HPDE6-E6E7 (cell line): Measurements from ENCODE around the gene CBX4.

Experiments used
- DNase-seq: peaks from one replicate; pipeline ENCODE4 v3.0.0; 2011; ENCODE audit warnings: missing footprints; ENCODE audit errors: extremely low spot score

Gene CBX4

GRCh38 chr17:79841369-79842135 is 2.3 kb upstream of the CBX4 start:
- no peak for DNase-seq

DNA sequence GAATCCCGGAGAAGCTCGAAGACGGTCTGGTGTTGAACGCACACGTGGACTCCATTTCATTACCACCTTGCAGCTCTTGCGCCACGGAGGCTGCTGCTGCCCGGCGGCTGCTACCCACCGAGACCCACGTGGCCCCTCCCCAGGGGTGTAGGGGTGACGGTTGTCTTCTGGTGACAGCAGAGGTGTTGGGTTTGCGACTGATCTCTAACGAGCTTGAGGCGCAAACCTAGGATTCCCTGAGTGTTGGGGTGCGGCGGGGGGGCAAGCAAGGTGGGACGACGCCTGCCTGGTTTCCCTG is 1.7 kb upstream of the CBX4 start:
- no peak for DNase-seq

GRCh38 chr17:79840269-79840988 is 1.2 kb upstream of the CBX4 start:
- no peak for DNase-seq

DNA sequence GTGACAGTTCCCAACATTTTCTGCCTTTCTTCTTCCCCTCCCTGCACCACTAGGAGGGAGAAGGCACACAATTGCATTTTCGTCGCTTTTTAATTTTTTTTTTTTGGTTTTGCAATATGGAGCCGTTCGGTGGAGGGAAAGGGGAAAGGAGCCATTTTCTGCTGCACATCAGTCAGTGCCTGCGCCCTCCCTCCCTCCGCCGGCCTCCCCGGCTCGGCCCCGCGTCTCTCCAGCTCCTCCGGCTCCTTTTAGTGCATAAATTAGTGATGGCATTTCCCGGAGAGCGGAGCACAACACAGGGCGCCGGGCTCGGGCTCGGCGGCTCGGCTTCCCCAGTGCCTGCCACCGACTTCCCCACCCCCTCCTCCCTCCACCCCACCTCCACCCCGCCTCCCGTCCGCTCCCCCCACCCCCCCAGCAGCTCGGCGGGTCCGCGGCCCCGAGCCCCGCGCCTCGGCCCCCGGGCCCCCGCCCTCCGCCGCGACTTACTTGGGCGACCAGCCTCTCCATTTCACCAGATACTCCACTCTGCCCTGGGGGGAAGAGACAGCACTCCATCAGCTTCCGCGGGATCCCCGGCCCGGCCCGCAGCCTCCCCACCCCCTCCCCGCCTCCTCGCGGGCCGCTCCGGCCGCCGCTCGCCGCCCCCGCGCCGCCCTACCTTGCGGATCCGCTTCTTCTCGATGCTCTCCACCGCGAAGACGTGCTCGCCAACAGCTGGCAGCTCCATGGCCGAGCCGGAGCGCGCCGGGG is 542 bp downstream of the CBX4 start:
- no peak for DNase-seq

DNA sequence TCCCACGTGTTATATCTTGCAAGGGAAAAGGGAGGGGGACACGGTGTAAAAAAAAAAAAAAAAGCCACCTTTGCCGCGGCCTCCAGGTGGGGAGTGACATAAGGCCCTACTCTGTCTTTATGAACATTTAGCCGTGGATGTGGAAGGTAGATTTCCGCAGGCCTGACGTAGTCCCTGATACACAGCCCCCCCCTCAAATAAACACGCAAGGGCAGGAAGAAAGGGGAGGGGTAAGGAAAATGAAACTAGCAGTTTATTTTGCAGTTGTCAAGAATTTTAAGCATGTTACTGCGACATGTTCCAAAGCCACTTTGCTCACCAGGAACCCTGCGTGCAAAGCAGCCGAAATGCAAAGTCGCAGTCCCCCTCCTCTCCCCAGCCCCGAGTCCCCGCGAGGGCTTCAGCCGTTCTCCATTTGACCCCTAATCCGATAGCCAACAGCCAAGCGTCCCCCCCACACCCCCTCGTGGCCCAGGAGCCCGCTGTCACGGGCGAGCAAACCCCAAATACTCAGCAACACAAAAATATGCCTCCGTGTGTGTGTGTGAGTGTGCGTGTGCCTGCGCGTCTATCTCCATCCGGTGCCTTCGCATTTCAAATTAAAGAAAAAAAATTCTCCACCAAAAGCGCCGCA is 1.2 kb downstream of the CBX4 start:
- DNase-seq: no peak

- peak; percentile 70 for DNase-seq
These were observed 2.0 kb downstream of the CBX4 start for GRCh38 chr17:79836972-79837887.

DNA sequence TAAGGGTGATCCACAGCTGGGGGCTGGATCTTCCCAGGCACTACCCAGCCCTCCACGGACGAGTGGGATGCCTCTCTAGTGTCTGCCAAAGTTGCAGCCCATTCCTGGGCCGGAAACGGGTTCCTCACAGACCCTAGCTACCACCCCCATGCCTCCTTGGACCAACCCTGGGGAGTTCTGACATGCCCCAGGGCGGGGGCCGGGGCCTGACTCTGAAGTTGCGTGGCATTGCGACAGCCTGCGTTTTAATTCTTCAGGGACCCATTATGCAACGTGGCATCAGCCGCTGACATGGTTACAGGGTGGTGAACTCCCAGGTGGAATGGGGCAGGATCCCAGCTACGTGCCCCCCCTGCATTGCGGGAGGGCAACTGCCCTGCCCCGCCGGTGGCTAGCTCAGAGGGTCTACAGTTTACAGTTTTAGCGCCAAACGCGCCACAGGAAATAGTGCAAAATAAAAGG is 2.7 kb downstream of the CBX4 start:
- DNase-seq: no peak

DNA sequence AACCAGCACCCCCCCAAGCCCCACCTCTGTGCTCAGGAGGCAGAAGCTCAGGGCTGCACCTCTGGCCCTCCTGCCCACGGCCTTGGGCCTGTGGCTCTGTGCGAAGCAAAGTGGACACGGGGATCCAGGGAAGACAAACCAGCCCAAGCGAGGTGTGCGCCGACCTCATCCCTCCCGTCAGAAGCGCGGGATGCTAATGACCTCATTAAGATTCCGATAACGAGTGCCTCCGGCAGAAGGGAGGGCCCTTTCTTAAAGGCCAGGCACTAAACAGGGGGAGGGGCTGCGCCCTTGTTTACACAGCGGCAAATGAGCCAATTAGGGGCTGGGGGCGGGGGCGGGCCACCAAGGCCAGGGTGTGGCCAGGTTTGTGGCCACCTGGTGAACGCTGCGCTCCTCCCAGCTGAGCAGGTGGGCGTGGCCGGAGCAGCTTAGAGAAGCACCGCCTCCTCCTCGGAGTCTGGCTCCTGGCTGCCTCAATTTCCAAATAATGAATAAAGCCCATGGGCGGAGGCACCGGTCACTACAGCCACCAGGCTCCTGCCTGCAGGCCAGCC is 3.2 kb downstream of the CBX4 start:
- no peak for DNase-seq

- DNase-seq: no peak
These were observed 3.8 kb downstream of the CBX4 start for GRCh38 chr17:79835470-79835899.

GRCh38 chr17:79834565-79835469 is 4.4 kb downstream of the CBX4 start:
- DNase-seq: no peak

DNA sequence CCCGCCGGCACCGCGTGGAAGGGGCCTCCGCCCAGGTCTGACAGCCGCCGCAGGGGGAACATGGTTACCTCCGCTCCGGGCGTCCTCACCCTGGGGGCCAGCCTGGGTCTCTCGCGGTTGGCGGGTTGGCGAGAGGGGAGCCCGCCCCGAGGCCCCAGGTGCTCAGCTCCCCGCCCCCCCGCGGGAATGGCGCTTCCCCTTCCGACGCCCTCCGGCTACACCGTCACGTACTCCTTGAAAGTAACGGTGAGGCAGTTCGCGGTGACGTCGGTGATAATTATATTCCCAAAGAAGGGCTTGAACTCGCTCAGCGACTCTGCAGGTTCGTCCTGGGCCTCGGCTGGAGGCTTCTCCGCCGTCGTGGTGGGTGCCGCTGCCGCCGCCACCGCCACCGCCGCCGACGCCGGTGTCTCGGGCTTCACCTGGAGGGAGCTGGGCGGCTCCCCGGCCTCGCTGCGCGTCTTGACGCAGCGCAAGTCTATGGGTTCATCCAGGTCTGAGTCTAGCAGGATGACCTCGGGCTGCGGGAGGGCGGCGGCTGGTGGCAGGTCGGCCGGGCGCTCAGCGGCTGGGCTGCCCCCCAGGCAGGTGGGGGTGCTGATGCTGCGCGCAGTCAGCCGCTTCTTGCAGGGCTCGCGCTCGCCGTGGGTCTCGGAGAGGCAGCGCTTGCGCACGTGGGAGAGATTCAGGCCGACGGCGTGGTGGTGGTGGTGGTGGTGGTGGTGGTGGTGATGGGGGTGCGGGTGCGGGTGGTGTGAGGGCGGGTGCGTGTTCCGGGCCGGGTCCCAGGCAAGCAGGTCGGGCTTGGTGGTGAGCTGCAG is 5.3 kb downstream of the CBX4 start:
- no peak for DNase-seq

DNA sequence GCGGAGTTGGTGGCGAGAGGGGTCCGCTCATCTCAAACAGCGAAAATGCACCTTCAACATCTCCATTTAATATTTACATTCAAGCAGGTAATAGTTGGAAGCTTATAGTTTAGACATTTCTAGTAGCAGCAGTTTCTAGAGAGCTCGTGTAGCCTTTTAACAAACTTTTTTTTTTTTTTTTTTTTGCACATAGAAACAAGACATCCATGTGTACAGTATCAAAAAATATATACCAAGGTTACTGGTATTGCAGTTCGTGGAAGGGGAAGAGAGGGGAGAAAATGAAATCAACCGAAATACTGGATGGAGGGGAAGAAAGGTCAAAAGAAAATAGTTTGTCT is 6.2 kb downstream of the CBX4 start:
- no peak for DNase-seq

- DNase-seq: no peak
These were observed 6.8 kb downstream of the CBX4 start for GRCh38 chr17:79832218-79833109.

DNA sequence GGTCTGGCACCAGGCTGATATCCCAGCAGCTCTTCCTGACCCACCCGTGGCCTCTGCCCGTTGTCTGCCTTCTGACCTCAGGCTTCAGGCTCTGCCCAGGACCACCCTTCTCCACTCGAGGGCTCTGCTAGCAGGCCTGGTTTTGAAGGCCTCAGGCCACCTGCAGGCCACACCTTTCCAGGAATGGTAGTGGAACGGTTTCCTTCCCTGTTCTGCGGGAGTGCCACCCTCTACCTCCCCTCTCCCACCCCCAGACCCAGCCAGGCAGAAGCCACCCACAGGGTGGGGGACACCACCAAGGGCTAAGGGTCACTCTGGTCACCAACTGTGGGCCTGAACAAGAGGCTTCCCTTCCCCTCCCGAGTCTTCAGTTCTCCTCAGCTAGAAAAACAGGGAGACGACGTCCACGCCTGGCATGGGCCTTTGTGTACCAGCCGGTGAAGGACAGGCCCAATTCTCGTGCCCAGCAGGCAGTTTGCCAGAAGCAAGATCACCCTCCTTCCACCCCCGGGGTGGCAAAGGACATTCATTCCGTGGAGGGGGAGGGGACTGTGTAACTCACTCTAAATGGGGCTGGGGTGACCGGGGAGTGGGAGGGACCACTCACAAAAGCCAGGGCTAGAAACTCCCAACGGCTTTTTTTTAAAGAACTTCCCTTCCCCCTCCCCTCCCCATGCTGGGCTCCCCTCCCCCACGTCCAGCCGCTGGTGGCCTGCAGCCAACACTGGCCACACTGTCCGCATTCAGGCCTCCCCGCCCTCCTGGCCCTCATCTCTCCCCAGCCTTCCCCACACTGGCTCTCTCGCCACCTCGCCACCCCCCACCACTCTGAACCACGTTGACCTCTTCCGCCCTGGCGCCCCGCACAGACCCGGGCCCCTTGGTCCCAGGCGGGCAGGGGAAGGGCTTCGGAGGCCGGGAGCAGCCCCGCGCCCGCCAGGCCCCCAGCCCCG is 7.7 kb downstream of the CBX4 start:
- DNase-seq: no peak

DNA sequence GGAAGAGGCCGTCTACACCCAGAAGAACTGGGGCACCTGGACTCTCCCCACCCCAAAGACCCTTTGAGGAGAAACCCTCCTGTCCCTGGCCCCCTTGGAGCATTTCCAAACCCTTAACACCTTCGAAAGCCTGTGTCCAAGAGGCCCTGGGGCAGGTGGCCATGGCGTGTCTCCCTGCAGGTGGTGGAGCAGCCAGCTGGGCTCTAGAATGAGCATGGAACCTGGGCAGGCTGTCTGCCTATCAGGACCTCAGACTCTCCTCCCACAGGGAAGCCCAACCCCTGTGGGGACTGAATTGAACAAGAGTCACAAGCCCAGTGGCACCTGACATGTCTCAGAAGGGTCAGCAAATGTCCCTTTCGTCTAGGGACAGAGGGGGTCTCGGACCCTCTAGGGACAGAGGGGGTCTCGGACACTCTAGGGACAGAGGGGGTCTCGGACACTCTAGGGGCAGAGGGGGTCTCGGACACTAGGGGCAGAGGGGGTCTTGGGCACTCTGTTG is 8.4 kb downstream of the CBX4 start:
- DNase-seq: no peak

- DNase-seq: no peak
These were observed 8.9 kb downstream of the CBX4 start for GRCh38 chr17:79830303-79830702.

DNA sequence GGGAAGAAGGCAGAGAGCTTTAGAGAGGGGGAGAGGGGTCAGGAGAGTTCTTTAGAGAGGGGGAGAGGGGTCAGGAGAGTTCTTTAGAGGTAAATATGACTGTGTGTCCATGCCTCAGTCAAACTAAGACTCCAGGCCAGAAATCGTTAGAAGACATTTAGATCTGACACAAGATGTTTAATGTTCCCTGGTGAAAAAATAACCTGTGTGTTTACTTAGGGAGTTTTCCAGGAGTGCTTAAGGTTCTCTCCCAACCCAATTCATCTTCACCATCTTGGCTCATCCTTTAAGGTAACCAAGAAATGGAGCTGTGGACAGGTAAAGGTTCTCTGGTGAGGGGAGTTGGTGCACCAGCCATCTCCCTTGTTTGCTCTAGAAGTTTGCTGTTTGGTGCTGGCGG is 9.8 kb downstream of the CBX4 start:
- no peak for DNase-seq
